Germinal center (tissue), 1 donor: Measurements from ENCODE around the gene LPCAT1.

Experiments
- DNase-seq: peaks from one replicate; pipeline ENCODE4 v3.0.0; 2012; ENCODE audit warnings: mixed read lengths, low spot score

Gene LPCAT1

DNA sequence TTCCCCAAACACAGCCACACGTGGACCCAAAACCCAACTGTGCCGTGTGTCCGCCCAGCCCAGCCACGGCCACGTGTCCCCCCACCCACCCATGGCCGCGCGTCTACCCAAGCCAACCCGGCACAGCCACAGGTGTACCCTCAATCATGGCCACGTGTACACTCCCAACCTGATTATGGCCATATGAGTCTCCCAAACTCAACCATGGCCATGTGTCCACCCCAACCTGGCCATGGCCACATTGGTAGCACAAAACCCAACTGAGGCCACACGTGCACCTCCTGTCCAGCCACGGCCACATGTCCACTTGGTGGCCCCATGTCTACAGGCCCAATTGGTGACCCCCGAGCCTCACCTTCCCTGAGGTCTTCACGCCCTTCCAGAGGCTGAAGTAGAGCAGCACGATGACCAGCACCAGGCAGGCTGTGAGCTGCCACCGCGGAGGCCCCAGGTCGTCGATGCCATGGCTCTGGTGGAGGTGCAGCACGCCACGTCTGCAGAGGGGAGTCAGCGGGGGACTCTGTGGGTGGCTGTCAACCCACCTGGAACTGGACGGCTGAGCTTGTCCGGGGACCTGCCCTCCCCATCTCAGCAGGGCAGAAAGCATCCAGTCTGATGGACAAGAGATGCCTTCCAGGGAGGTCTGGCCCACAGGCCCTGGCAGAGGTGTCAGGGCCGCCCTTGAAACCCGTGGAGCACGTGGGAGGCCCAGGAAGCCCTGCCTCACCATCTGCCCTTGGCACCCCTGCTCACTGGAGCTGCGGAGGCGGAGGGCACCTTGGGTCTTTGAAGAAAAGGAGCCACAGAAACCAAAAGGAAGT is 102.0 kb downstream of the LPCAT1 start:
- DNase-seq = no peak

DNA sequence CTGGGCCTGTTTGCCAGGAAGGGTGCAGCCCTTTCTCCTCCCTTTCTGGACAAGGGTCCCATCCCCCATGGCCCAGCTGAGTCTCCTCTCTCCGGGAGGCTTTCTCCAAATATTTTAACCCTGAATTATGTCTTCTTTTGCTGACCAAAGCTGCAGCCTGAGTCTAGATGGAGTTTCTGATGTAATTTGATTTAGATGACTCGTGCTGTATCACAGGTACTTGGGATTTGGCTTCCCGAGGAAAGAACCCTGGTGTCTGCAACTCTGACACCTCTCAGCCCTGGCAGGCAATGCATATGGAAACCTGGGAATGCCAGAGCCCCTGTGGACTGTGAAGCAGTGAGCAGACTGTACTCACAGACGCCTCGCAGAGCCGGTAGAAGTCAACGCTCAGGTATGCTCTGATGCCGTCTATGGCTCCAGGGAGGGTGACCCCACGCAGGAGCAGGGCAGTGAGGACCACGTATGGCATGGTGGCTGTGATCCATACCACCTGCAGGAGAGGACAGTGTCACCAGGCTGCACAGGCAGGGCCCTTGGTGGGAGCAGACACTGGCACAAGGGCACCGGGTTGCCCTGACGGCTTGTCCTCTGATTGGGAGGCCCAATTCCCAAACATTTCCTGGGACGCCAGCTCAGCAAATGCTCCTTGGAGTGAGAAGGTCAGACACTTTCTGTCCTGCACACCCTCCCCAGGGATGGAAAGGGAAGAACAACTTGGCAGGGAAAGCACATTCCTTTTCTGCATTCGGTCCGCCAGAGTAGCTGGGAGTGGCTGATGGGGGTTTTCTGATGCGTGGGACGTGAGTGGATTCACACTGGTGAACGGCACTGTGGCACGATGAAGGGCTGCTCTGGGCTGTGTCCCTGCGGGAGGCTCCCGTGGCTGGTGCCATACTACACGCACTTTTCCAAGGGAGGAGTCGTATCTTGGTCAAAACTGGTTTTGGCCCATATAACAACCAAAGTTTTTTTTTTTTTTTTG is 103.3 kb downstream of the LPCAT1 start:
- no peak for DNase-seq

DNA sequence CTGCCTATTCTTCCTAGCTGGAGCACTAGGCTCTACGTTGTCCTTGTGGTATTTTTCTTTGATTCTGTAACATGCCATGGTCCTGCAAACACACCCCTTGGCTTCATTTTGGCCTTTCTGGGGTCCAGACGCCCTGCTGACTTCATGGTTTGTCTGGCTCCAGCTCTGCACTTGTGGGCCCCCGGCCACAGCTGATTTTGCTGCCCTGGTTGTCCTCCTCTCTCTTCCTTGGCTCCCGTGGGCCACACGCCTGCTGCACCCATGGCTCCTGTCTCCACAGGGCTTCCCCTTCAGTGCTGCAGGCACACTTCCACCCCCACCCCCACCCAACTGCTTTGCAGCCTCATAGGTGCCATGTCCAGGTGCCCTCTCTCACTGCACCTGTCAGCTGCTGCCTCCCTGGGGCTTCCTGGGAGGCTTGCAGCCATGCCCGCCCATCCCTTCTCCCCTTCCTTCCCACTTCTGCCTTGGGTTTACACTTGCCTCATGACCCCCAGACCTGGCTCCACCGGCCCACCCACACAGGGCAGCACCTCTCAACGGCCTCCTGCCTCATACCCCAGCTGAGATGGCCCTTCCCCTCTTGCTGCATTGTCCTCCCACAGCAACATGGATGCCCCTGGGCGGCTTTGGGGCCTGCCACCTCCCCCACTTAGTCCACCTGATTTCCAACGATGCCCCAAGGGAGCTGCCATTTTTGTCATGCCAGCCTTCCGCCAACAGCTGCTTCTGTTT is 104.1 kb downstream of the LPCAT1 start:
- no peak for DNase-seq

DNA sequence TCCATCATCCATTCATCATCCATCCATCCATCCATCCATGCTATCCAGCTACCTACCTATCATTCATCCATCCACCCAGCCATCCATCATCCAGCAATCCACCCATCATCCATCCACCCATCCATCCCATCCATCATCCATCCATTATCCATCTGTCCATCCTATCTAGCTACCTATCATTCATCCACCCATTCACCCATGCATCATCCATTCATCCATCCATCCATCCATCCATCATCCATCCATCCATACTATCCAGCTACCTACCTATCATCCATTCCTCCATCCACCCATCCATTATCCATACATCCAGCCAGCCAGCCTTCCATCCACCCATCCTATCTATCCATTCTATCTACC is 104.9 kb downstream of the LPCAT1 start:
- DNase-seq = no peak

DNA sequence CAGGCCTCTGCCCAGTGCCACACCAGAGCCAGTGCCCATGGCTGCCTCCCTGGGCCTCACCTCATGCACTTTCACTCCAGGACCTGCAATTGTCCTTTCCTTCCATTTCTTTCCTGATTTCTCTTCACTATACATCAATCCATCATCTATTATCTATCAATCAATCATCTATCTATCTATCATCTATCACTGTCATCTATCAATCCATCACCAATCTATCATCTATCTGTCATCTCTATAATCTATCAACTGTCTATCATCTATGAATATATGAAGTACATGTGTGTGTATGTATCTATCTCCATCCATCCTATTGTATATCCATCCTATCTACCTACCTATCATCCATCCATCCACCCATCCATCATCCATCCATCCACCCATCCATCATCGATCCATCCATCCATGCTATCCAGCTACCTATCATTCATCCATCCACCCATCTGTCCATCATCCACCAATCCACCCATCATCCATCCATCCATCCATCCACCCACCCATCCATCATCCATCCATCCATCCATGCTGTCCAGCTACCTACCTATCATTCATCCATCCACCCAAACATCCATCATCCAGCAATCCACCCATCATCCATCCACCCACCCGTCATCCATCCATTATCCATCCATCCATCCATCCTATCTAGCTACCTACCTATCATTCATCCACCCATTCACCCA is 105.4 kb downstream of the LPCAT1 start:
- no peak for DNase-seq

DNA sequence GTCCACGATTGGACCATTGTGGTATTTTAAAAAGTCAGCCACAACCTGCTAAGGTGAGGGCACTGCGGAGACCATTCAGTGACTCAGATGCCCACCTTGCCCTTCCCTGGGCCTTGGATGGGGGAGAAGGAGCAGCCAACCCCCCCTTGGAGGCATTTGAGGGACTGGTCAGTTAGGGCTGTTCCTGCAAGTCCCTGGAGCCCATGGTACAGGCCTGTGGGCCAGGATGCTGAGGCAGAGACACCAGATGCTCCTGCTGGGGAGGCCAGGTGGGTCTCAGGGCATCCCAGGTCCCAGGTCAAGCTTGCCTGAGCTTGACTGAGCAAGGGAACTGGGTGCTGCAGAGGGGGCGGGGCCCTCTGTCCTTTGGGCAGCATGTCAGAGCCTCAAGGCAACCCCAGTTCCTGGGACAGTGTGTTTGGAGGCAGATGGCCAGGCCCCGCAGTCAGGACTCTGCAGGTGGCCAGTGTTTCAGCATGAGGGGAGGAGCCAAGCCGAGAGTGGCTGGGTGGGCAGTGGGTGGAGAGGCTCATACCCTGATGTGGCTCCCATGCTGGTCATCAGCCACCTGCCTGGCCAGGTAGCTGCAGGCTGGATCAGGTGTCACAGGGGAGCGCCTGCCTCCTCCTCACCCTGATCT is 106.1 kb downstream of the LPCAT1 start:
- DNase-seq = no peak

DNA sequence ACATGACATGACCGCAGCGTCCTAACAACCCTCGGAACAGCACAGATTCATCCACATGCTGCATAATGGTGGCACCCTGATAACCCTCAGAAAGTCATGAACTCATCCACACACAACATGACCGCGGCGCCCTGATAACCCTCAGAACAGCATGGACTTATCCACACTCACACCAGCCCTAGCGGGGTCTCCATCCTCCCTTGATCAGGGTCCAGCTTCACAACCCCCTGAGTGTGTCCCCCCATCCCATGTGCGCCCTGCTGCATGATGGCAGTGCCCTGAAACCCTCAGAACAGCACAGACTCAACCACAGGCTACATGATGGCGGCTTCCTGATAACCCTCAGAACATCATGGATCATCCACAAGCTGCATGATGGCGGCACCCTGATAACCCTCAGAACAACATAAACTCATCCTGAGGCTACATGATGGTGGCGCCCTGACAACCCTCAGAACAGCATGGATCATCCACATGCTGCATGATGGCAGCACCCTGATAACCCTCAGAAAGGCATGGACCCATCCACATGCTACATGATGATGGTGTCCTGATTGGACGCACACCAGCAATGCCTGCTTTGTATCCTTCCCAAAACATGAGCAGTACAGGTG is 106.8 kb downstream of the LPCAT1 start:
- DNase-seq = no peak

DNA sequence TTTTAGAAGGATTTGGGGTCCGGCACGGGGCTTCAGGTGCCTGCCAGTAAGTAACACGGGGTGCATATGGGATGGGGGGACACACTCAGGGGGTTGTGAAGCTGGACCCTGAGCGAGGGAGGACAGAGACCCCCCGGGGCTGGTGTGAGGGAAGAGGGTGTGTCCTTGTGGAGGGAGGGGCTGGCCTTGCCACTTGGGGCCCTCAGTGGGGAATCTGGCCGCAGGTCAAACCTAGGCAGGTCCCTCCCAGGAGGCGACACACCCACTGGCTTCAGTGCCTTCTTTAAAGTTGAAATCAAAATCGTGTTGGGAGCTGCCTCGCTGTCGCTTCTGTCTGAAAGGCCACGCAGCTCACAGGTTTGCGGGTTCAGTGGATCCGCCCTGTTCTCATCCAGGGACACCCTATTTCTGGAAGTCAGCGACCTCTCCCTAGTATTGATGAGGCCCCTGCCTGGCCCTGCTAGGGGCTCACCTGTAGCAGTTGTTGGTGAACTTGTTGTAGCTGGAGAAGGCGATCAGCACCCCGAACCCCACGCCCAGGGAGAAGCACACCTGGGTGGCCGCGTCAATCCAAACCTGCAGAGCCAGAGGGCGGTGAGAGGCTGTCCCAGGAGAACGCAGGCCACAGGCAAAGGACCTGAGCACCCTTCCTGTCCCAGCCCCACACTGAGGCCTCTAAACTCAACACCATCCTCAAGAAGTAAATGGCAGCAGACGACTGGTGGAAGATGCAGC is 108.0 kb downstream of the LPCAT1 start:
- no peak for DNase-seq

DNA sequence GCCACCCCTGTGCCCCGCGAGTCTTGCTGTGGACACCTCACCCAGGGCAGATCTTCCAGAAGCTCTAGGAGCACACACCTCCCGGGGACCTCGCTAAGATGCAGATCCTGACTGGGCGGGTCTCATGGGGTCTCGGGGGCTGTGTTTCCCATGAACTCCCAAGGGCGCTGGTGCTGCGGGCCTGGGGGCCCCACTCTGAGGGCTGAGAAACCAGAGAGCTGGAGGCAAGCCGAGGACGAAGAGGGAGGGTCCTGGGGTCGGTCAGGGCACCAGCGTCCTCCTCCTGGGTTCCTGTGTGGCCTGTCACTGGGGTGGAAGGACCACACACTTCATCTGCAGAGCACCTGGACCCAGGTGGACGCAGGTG is 108.7 kb downstream of the LPCAT1 start:
- DNase-seq = no peak

DNA sequence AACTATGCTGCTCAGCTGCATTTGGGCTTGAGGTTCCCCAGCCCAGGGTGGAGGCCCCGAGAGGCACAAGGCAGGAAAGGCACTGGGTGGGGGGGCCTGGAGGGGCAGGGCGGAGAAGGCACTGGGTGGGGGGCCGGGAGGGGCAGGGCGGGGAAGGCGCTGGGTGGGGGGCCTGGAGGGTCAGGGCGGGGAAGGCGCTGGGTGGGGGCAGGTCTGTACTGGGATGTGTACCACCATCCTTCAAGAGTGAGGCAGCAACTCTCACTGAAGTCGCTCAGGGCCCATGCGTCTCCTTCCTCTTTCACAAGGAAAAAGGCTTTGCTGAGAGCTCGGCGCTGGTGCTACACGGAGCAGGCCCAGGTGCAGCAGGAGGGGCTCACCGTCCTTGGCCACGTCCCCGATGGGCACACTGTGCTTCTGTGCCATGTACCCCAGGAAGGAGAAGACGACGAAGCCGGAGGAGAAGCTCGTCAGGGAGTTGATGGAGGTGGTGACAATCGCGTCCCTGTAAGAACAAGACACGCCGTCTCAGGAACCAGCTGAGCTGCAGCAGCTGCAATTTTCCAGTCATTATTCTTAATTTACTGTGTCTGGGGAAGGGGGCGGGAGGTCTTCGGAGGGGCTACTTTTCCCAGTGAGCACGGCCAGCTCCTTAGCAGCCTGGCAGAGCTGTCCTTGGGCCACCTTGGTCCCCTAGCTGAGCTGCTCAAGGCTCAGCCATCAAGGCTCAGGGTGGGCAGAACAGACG is 109.3 kb downstream of the LPCAT1 start:
- peak; percentile 25 for DNase-seq

DNA sequence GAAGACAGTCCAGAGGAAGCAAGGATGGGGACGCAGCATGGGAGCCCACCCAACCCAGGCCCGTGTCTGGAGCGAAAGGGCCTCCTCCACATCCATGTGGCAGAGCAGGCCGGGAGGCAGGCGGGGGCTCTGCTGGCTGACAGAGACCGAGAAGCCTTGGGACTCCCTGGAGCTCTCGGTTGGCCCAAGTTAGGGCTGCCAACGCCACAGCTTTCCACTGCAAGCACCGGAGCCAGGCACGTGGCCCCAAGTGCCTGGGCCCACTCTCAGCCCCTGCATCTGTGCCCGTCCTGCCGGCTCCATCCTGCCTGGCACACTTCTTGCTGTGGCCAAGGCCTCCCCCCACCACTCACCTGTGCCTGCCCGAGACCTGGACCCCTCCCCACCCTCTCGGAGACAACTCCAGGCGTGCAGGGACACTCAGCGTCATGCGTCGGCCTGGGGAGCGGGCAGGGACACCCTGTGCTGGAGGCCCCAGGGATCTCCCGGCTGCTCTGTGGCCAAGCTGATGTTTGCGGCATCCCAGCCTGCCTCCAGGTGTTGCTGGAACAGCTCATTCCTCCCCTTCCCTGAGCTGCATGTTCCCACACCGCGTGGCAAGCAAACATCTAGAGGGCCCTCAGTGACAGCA is 110.0 kb downstream of the LPCAT1 start:
- DNase-seq = no peak

DNA sequence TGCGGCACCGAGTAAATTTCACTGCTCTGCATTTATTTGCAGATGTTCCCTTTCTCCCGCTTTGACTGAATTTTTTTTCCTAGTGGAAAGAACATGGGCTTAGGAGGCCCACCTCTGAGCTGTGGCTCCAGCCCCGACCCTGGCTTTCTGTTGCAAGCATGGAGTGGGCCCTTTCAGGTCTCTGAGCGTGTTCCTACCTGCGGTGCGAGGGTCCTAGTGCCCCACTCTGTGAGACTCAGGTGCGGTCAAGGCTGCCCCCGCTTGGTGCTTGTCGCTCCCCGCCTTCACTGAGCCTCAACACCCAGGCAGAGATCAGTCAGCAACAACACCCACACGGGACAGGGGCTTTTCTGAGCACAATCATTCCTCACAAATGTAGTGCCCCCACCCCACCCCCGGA is 110.5 kb downstream of the LPCAT1 start:
- DNase-seq = no peak

DNA sequence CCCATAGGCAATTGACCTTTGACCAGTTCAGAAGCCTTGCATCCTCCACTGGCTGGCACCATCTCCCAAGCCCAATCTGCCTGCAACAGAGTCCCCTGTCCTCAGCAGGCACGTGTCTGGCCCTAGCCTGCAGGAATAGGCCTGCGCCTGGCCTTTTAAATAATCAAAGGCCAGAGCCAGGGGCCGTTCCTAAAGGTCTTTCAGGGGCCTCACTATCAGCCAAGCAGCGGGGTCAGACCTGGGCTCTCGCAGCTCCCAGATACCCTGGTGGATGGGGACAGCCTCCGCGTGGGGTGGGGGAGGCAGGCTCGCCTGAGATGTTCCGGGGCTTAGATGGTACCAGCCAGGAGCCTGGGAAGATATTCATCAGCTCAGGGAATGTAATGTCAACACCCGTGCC is 111.1 kb downstream of the LPCAT1 start:
- no peak for DNase-seq

DNA sequence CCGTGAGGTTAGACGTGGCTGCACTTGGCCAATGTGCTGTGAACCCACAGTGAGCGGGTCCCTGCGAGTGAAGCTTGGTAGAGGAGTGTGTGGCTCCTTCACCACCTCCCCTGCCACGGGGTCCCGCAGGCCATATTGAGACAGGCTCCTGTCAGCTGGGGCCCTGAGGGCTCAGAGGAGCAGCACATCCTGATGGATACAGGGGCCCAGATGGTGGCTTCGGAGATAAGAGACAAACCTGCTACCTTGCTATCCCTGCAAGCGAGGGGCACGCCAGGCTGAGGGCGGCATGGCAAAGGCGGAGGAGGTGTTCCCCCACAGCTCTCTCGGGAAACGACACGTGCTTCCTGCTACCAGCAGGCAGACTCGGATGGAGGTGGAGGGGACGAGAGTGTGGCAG is 111.6 kb downstream of the LPCAT1 start:
- DNase-seq = no peak
